Measurements from ENCODE around the gene ACKR3. TPM values are rescaled to one million over a fixed set of nuclear protein-coding genes. Genes with fewer than 3 reads are reported as not detected.

Gene ACKR3
- polyA plus RNA-seq, 1 donor from 2014 or later = 1.7 TPM

DNA sequence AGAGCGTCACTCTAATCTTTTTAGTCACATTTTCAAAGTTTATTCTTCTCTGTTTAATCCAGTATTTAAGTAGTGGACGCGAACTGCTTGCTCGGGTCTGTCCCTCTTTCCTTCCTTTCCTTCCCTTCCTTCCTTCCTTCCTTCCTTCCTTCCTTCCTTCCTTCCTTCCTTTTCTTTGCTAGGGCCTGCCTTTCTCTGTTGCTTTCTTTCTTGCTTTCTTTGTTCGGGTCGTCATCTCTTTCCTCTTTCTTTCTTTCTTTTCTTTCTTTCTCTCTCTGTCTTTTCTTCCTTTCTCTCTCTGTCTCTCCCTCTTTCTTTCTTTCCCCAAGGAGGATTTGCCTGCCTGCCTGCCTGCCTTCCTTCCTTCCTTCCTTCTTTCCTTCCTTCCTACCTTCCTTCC lies 3.0 kb upstream of the ACKR3 start:
- Histone ChIP-seq H3K9me2 (ENCODE audit: insufficient read depth, low read length) (no peaks in the 10 kb centered on the region), H3F3A (ENCODE audit: insufficient read depth, low read length, poor library complexity, severe bottlenecking) (no peaks in the 10 kb centered on the region), H4K20me1 (ENCODE audit: insufficient read depth) (no peaks in the 10 kb centered on the region), H3K4me3 (ENCODE audit: low read length) (no peak overlapping the region), H3K27ac (ENCODE audit: low read length) (no peak overlapping the region), H3K36me3 (ENCODE audit: insufficient read depth, low read length) (no peaks in the 10 kb centered on the region), H3K9me3 (ENCODE audit: low read length) (no peaks in the 10 kb centered on the region), H3K79me2 (replicated peaks; ENCODE audit: insufficient read depth, low read length) (peaks cover 16% of the 10 kb centered on the region), H2AFZ (ENCODE audit: low read depth, low read length) (no peak overlapping the region), H3K27me3 (ENCODE audit: insufficient read depth, low read depth, low read length) (peaks cover 13% of the 10 kb centered on the region), H3K9ac (ENCODE audit: low read length) (no peak overlapping the region), H3K4me2 (ENCODE audit: low read length) (no peak overlapping the region)
- TF ChIP-seq POLR2AphosphoS5 (IDR thresholded peaks at IDR 0.05) (no peak), SMC3 (conservative IDR thresholded peaks at IDR 0.05; ENCODE audit: poor library complexity) (no peak), TAF1 (IDR thresholded peaks at IDR 0.05; ENCODE audit: low read depth) (no peak), EP300 (conservative IDR thresholded peaks at IDR 0.05; ENCODE audit: poor library complexity, severe bottlenecking) (no peak), MXI1 (conservative IDR thresholded peaks at IDR 0.05; ENCODE audit: poor library complexity, severe bottlenecking) (no peak), EZH2 (IDR thresholded peaks at IDR 0.05; ENCODE audit: borderline replicate concordance, insufficient read depth, low read length, poor library complexity, severe bottlenecking) (no peak), RAD21 (conservative IDR thresholded peaks at IDR 0.05) (no peak)
- TF ChIP-seq, protein P1, sequence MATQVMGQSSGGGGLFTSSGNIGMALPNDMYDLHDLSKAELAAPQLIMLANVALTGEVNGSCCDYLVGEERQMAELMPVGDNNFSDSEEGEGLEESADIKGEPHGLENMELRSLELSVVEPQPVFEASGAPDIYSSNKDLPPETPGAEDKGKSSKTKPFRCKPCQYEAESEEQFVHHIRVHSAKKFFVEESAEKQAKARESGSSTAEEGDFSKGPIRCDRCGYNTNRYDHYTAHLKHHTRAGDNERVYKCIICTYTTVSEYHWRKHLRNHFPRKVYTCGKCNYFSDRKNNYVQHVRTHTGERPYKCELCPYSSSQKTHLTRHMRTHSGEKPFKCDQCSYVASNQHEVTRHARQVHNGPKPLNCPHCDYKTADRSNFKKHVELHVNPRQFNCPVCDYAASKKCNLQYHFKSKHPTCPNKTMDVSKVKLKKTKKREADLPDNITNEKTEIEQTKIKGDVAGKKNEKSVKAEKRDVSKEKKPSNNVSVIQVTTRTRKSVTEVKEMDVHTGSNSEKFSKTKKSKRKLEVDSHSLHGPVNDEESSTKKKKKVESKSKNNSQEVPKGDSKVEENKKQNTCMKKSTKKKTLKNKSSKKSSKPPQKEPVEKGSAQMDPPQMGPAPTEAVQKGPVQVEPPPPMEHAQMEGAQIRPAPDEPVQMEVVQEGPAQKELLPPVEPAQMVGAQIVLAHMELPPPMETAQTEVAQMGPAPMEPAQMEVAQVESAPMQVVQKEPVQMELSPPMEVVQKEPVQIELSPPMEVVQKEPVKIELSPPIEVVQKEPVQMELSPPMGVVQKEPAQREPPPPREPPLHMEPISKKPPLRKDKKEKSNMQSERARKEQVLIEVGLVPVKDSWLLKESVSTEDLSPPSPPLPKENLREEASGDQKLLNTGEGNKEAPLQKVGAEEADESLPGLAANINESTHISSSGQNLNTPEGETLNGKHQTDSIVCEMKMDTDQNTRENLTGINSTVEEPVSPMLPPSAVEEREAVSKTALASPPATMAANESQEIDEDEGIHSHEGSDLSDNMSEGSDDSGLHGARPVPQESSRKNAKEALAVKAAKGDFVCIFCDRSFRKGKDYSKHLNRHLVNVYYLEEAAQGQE (IDR thresholded peaks at IDR 0.05; ENCODE audit: borderline replicate concordance) = no peak
- TF ChIP-seq, protein P2, sequence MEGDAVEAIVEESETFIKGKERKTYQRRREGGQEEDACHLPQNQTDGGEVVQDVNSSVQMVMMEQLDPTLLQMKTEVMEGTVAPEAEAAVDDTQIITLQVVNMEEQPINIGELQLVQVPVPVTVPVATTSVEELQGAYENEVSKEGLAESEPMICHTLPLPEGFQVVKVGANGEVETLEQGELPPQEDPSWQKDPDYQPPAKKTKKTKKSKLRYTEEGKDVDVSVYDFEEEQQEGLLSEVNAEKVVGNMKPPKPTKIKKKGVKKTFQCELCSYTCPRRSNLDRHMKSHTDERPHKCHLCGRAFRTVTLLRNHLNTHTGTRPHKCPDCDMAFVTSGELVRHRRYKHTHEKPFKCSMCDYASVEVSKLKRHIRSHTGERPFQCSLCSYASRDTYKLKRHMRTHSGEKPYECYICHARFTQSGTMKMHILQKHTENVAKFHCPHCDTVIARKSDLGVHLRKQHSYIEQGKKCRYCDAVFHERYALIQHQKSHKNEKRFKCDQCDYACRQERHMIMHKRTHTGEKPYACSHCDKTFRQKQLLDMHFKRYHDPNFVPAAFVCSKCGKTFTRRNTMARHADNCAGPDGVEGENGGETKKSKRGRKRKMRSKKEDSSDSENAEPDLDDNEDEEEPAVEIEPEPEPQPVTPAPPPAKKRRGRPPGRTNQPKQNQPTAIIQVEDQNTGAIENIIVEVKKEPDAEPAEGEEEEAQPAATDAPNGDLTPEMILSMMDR (IDR thresholded peaks at IDR 0.05; ENCODE audit: poor library complexity, severe bottlenecking) = no peak

DNA sequence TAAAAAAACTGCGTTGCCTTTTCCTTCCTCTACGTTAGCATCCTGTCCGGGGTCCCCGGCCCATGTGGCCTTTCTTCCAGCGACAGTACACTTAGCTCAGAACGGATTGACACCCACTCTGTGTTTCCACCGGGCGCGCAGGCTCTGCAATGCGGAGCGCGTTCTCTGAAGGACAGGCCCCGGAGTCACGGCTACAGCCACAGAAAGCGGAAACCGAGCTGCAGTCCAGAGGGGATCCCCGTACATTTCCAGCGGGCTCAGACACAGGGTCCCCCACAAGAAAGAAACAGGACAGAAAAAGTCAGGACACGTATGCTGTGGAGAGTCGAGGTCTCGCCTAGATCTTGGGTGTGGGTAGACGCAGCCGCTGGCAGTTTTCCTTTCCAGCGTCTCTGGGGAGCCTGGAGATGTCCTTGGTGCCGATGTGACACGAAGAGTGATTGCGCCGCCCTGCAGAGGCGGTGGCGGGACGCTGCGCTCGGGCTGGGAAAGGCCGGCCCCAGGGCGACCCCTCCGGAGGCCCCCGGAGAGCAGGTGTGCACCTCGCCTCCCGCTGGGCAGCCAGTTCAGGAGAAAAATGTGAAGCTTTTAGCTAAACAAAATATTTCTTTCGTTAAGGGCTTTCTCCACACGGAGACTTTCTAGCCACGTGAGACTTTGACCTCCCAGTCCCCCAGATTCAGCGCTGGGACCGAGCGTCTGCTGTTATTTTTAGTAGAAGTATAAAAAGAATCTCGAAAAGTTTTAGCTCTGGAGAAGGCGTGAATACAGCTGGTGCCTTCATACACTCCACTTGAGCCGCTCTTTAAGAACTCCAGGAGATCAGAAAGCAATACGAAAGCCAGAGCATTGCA lies 1.3 kb upstream of the ACKR3 start:
- Histone ChIP-seq H3K9me2 (ENCODE audit: insufficient read depth, low read length) (no peaks in the 10 kb centered on the region), H3F3A (ENCODE audit: insufficient read depth, low read length, poor library complexity, severe bottlenecking) (no peaks in the 10 kb centered on the region), H4K20me1 (ENCODE audit: insufficient read depth) (no peaks in the 10 kb centered on the region), H3K9ac (ENCODE audit: low read length) (no peak overlapping the region), H3K4me3 (ENCODE audit: low read length) (peak overlapping the region; percentile 39), H3K27me3 (ENCODE audit: insufficient read depth, low read depth, low read length) (peaks cover 13% of the 10 kb centered on the region), H3K9me3 (ENCODE audit: low read length) (no peaks in the 10 kb centered on the region), H3K4me2 (ENCODE audit: low read length) (no peak overlapping the region), H3K27ac (ENCODE audit: low read length) (no peak overlapping the region), H2AFZ (ENCODE audit: low read depth, low read length) (no peak overlapping the region), H3K79me2 (replicated peaks; ENCODE audit: insufficient read depth, low read length) (peaks cover 33% of the 10 kb centered on the region), H3K36me3 (ENCODE audit: insufficient read depth, low read length) (no peaks in the 10 kb centered on the region)
- TF ChIP-seq EZH2 (IDR thresholded peaks at IDR 0.05; ENCODE audit: borderline replicate concordance, insufficient read depth, low read length, poor library complexity, severe bottlenecking) (no peak), POLR2AphosphoS5 (IDR thresholded peaks at IDR 0.05) (no peak), MXI1 (conservative IDR thresholded peaks at IDR 0.05; ENCODE audit: poor library complexity, severe bottlenecking) (no peak), RAD21 (conservative IDR thresholded peaks at IDR 0.05) (no peak), SMC3 (conservative IDR thresholded peaks at IDR 0.05; ENCODE audit: poor library complexity) (no peak), EP300 (conservative IDR thresholded peaks at IDR 0.05; ENCODE audit: poor library complexity, severe bottlenecking) (no peak), TAF1 (IDR thresholded peaks at IDR 0.05; ENCODE audit: low read depth) (no peak)
- TF ChIP-seq, protein P1 (IDR thresholded peaks at IDR 0.05; ENCODE audit: borderline replicate concordance) = no peak
- TF ChIP-seq, protein P2 (IDR thresholded peaks at IDR 0.05; ENCODE audit: poor library complexity, severe bottlenecking) = no peak
